HG03196 (cell line): Measurements from ENCODE around the gene LTF.
"Not testable (repeated sequence)": the region's sequence is repeated elsewhere in the genome, so short reads cannot be mapped to it uniquely, and the experiment has no call there.

Source experiments
- ATAC-seq: cut with Tn5 transposase; IDR thresholded peaks from one replicate; pipeline ENCODE4 v1.9.1; 2021; ENCODE audit not compliant: unreplicated experiment

The LTF gene

DNA sequence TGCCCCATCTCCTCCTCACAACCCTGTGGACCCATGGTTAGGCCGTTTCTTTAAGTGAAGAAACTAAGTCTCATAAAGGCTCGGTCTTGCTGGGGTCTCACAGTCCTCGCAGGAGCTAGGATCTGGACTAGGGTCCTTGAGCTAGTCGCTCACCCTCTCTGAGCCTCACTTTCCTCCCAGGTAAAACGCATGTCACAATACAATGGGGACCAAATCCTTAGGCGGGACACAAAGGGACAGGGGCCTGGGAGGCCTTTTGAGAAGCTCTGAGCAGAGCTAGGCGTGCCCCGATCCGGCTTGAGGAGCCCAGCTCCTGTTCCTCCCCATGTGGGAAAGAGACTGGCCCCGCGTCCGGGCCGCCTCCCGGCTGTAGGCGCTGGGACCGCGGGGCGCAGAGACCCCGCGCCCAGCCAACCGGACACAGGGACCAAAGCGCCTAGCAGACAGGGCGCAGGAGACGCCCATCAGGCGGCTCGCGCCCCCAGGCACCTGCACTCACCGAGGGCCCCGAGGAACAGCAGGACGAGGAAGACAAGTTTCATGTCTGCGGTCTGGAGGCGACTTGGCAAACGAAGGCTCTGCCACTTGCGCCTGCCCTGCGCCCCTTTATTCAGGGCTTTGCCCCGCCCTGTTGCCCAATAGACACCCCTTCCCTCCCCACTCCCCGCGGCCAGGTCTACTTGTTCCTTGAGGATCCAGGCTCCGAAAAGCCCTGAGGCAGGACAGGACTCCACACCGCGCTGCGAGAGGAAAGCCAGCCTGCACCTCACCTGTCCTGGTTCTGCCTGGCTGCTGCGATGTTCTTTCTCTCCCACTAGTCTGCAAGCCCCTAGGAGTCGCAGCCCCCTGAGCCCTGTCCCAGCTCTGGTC, at the start of gene LTF:
Gene LTF, minus strand, starts transcription at position 580 of the 870 bp plus-strand sequence. Its CDS starts 38 bp downstream, at position 542.
- ATAC-seq, result no peak

GRCh38 chr3:46512191-46512749, 47.6 kb upstream of the LTF start:
- no peak for ATAC-seq

DNA sequence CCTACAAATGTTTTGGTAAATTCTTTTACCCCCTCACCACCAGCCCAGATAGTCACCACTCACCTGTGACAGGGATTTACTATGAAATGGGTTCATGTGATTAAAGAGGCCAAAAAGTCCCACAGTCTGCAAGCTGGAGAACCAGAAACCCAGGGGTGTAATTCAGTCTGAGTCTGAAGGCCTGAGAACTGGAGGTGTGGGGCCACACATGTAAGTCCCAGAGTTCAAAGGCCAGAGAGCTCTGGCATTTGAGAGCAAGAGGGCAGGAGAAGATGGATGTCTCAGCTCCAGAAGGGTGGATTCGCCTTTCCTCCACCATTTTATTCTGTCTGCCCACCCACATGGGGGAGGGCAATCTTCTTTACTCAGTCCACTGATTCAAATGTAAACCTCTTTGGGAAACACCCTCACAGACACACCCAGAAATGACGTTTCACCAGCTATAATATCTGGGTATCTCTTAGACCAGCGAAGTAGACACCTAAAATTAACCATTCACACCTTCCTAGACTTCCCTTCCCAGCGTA, 45.0 kb upstream of the LTF start:
- ATAC-seq, result no peak

- ATAC-seq, result no peak
These were observed 44.3 kb upstream of the LTF start for GRCh38 chr3:46508850-46509591.

DNA sequence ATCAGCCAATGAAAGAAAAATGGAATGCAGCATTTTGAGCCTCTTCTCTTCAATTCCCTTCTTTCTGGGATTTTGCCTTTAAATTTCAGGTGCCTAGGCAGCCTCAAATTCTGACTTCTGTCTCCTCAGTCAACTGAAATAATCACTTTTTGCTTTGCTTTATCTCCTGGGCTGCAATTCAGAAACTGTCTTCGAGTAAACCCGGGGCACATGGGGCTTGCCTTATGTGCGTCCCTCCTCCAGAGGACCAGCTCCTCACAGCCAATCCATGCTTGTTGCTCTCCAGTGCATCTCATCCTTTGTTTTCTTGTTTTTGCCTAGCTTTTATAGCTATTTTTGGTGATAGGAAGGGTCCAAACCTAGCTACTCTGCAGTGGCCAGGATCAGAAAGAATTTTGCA, 41.8 kb upstream of the LTF start:
- no peak for ATAC-seq

GRCh38 chr3:46505953-46506352, 41.2 kb upstream of the LTF start:
- ATAC-seq, result no peak

DNA sequence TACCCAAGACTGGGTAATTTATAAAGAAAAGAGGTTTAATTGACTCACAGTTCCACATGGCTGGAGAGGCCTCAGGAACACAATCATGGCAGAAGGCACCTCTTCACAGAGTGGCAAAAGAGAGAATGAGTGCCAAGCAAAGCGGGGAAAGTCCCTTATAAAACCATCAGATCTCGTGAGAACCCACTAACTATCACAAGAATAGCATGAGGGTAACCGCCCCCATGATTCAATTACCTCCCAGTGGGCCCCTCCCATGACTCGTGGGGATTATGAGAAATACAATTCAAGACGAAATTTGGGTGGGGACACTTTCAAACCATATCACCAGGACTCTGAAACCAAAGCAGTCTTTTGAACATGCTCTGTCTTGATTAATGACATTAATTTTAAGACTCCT, 40.1 kb upstream of the LTF start:
- ATAC-seq, result no peak

- ATAC-seq, result no peak
These were observed 38.6 kb upstream of the LTF start for GRCh38 chr3:46503200-46503874.

- ATAC-seq, result no peak
These were observed 37.0 kb upstream of the LTF start for GRCh38 chr3:46501702-46502101.

GRCh38 chr3:46500656-46501635, 36.2 kb upstream of the LTF start:
- no peak for ATAC-seq

- ATAC-seq, result no peak
These were observed 34.3 kb upstream of the LTF start for GRCh38 chr3:46498916-46499519.

- no peak for ATAC-seq
These were observed 33.0 kb upstream of the LTF start, which contains the start of gene RTP3 for GRCh38 chr3:46497556-46498265. Gene RTP3 (plus strand): TSS chr3:46497976. CDS start chr3:46498063, 87 bp downstream.

GRCh38 chr3:46496746-46497555, 32.2 kb upstream of the LTF start:
- ATAC-seq, result no peak

DNA sequence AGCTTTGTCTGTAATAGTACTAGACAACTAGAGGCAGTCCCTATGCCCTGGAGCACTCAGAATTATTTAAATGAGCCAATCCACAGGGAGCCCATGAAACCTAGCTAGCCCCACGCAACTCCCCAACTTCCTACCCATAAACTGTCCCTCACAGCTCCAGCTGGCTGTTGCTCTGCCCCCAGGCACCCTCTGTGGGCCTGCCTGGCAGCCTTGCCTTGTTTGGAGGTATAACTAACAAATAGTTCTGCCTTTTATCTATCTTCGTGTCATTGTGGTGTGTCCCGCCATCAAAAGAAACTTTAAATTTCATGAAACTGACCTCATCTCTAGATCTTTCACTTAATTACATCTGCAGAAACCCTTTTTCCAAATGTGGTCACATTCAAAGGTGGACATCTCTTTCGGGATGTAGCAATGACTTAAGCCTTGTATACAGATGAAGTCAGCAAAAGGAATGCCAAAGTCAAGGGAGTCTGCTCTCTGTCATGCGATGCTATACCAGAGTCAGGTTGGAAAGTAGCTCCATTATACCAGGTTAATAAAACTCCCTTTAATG, 31.3 kb upstream of the LTF start:
- no peak for ATAC-seq

DNA sequence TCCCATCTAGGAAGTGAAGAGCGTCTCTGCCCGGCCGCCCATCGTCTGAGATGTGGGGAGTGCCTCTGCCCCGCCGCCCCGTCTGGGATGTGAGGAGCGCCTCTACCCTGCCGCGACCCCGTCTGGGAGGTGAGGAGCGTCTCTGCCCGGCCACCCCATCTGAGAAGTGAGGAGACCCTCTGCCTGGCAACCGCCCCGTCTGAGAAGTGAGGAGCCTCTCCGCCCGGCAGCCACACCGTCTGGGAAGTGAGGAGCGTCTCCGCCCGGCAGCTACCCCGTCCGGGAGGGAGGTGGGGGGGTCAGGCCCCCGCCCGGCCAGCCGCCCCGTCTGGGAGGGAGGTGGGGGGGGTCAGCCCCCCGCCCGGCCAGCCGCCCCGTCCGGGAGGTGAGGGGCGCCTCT, 29.8 kb upstream of the LTF start:
- not testable (repeated sequence) for ATAC-seq

- no peak for ATAC-seq
These were observed 28.3 kb upstream of the LTF start for GRCh38 chr3:46492890-46493547.
